IMR-90 (cell line): ENCODE data around the gene SNAPC1. TPM values are rescaled to one million over a fixed set of nuclear protein-coding genes. Genes with fewer than 3 reads are reported as not detected.

Source experiments
- ATAC-seq: fragments of 200-7000 bp; cut with Tn5 transposase; 2 replicates; pipeline ENCODE4 v1.9.1; 2020; ENCODE audit warnings: low read depth, mild to moderate bottlenecking, moderate library complexity
- BruUV-seq: library from RNA; stranded (reverse); fragments of 400-500 nt; replicated peaks from 2 replicates; lab custom pipeline; 2021; lab: Mats Ljungman, UMichigan
- CTCF ChIA-PET: fragments of 300-600 bp; formaldehyde crosslinking; extraction: SDS; loops from one replicate; lab custom pipeline; 2021; ENCODE audit warnings: antibody characterized with exemption; lab: Yijun Ruan, JAX
- POLR2A ChIA-PET: fragments of 300-600 bp; sonication (Branson Sonifier 250); formaldehyde crosslinking; loops from one replicate; lab custom pipeline; 2022; ENCODE audit warnings: antibody characterized with exemption; ENCODE audit not compliant: unreplicated experiment; lab: Charles Lee
- DNase-seq: peaks from one replicate; pipeline ENCODE4 v3.0.0; 2013
- H2AFZ ChIP-seq: replicated peaks from 2 replicates; pipeline ENCODE3; 2013; ENCODE audit warnings: low read length, mild to moderate bottlenecking; ENCODE audit not compliant: poor library complexity
- H2AK5ac ChIP-seq: 2 replicates; pipeline ENCODE4 v1.6.1; 2013; ENCODE audit warnings: low read depth, low read length, inconsistent platforms
- H2AK9ac ChIP-seq: replicated peaks from 2 replicates; pipeline ENCODE3; 2013; ENCODE audit warnings: mild to moderate bottlenecking, low read depth, low read length, moderate library complexity; ENCODE audit not compliant: poor library complexity
- H2BK120ac ChIP-seq: 2 replicates; pipeline ENCODE4 v1.6.1; 2013; ENCODE audit warnings: low read depth, low read length, inconsistent platforms
- H2BK15ac ChIP-seq: 3 replicates; pipeline ENCODE4 v1.6.1; 2013; ENCODE audit warnings: low read depth, low read length, inconsistent platforms
- H2BK20ac ChIP-seq: 2 replicates; pipeline ENCODE4 v1.6.1; 2013; ENCODE audit warnings: low read depth, mild to moderate bottlenecking, inconsistent platforms, low read length, moderate library complexity
- H2BK5ac ChIP-seq: 2 replicates; pipeline ENCODE4 v1.6.1; 2013; ENCODE audit warnings: mild to moderate bottlenecking, low read depth, low read length, inconsistent platforms; ENCODE audit not compliant: poor library complexity, severe bottlenecking
- H3K14ac ChIP-seq: replicated peaks from 2 replicates; pipeline ENCODE4 v1.6.1; 2013; ENCODE audit warnings: low read depth, low read length, inconsistent platforms
- H3K18ac ChIP-seq: 2 replicates; pipeline ENCODE4 v1.6.1; 2013; ENCODE audit warnings: low read depth, low read length, control low read depth
- H3K23ac ChIP-seq: 2 replicates; pipeline ENCODE4 v1.6.1; 2013; ENCODE audit warnings: low read depth, low read length, inconsistent platforms
- H3K27ac ChIP-seq: 2 replicates; pipeline ENCODE4 v1.5.1; 2013; ENCODE audit warnings: mild to moderate bottlenecking, control low read depth, low read length; ENCODE audit not compliant: insufficient read depth
- H3K27me3 ChIP-seq: 2 replicates; pipeline ENCODE4 v1.6.1; 2013; ENCODE audit warnings: low read length; ENCODE audit not compliant: control insufficient read depth, insufficient read depth
- H3K36me3 ChIP-seq: 2 replicates; pipeline ENCODE4 v1.6.1; 2013; ENCODE audit warnings: low read length, mixed read lengths; ENCODE audit not compliant: control insufficient read depth, insufficient read depth
- H3K4ac ChIP-seq: 2 replicates; pipeline ENCODE4 v1.6.1; 2013; ENCODE audit warnings: low read depth, low read length, inconsistent platforms
- H3K4me1 ChIP-seq: 2 replicates; pipeline ENCODE4 v1.6.1; 2013; ENCODE audit warnings: low read length, mixed read lengths; ENCODE audit not compliant: control insufficient read depth, insufficient read depth
- H3K4me2 ChIP-seq: 2 replicates; pipeline ENCODE4 v1.6.1; 2013; ENCODE audit warnings: low read depth, mild to moderate bottlenecking, control low read depth, low read length, moderate library complexity
- H3K4me3 ChIP-seq: 2 replicates; pipeline ENCODE4 v1.5.1; 2013; ENCODE audit warnings: low read depth, mild to moderate bottlenecking, control low read depth, low read length, moderate library complexity; ENCODE audit not compliant: insufficient read depth
- H3K56ac ChIP-seq: 2 replicates; pipeline ENCODE4 v1.6.1; 2013; ENCODE audit warnings: low read length, inconsistent platforms; ENCODE audit not compliant: insufficient read depth; ENCODE audit errors: extremely low read depth
- H3K79me1 ChIP-seq, 2 experiments: 2 replicates each; pipeline ENCODE4 v1.6.1; 2013; ENCODE audit warnings: low read length in 2 of 2, inconsistent platforms in 1 of 2, low read depth in 1 of 2
- H3K9ac ChIP-seq: 2 replicates; pipeline ENCODE4 v1.6.1; 2013; ENCODE audit warnings: low read depth, low read length, control low read depth
- H3K9me1 ChIP-seq: 2 replicates; pipeline ENCODE4 v1.6.1; 2013; ENCODE audit warnings: low read length, inconsistent platforms; ENCODE audit not compliant: insufficient read depth
- H3K9me3 ChIP-seq: 2 replicates; pipeline ENCODE4 v1.6.1; 2013; ENCODE audit warnings: low read length; ENCODE audit not compliant: control insufficient read depth, insufficient read depth
- H4K20me1 ChIP-seq: 2 replicates; pipeline ENCODE4 v1.6.1; 2013; ENCODE audit warnings: low read length, inconsistent platforms; ENCODE audit not compliant: insufficient read depth
- H4K5ac ChIP-seq: 2 replicates; pipeline ENCODE4 v1.6.1; 2013; ENCODE audit warnings: mild to moderate bottlenecking, low read depth, low read length, control low read depth
- H4K8ac ChIP-seq, 2 experiments: 2 replicates each; pipeline ENCODE4 v1.6.1; 2013; ENCODE audit warnings: low read depth in 2 of 2, low read length in 2 of 2, control low read depth in 1 of 2, inconsistent platforms in 1 of 2
- H4K91ac ChIP-seq: 2 replicates; pipeline ENCODE4 v1.6.1; 2013; ENCODE audit warnings: low read depth, low read length, inconsistent platforms; ENCODE audit not compliant: insufficient read depth
- BHLHE40 ChIP-seq: fragments of 150-350 bp; IDR thresholded peaks from 2 replicates; pipeline ENCODE4 v1.6.1; 2016; ENCODE audit warnings: mild to moderate bottlenecking, low read depth, low read length
- CEBPB ChIP-seq: IDR thresholded peaks from 2 replicates; pipeline ENCODE4 v1.6.1; 2012; ENCODE audit warnings: low read depth, low read length, improper control_type of control experiment
- CHD1 ChIP-seq: IDR thresholded peaks from 2 replicates; pipeline ENCODE4 v1.6.1; 2012; ENCODE audit warnings: low read depth, low read length, improper control_type of control experiment
- MAFK ChIP-seq: IDR thresholded peaks from 2 replicates; pipeline ENCODE4 v1.6.1; 2012; ENCODE audit warnings: low read depth, low read length, improper control_type of control experiment
- MAZ ChIP-seq: IDR thresholded peaks from 2 replicates; pipeline ENCODE4 v1.6.1; 2012; ENCODE audit warnings: low read depth, mild to moderate bottlenecking, low read length, improper control_type of control experiment, moderate library complexity, borderline replicate concordance
- NFE2L2 ChIP-seq: fragments of 150-350 bp; IDR thresholded peaks from 2 replicates; pipeline ENCODE4 v1.6.1; 2016; ENCODE audit warnings: low read depth, mild to moderate bottlenecking, low read length
- POLR2A ChIP-seq: IDR thresholded peaks from 2 replicates; pipeline ENCODE4 v1.6.1; 2012; ENCODE audit warnings: mild to moderate bottlenecking, low read depth, low read length
- RAD21 ChIP-seq: IDR thresholded peaks from 2 replicates; pipeline ENCODE4 v1.6.1; 2012; ENCODE audit warnings: low read length, improper control_type of control experiment
- RCOR1 ChIP-seq: IDR thresholded peaks from 2 replicates; pipeline ENCODE4 v1.6.1; 2012; ENCODE audit warnings: mild to moderate bottlenecking, low read length, improper control_type of control experiment; ENCODE audit not compliant: insufficient replicate concordance
- SMC3 ChIP-seq: fragments of 150-350 bp; IDR thresholded peaks from 2 replicates; pipeline ENCODE4 v1.6.1; 2016; ENCODE audit warnings: low read depth, mild to moderate bottlenecking, antibody characterized with exemption, low read length, moderate library complexity
- USF2 ChIP-seq: fragments of 150-350 bp; IDR thresholded peaks from 2 replicates; pipeline ENCODE4 v1.6.1; 2017; ENCODE audit warnings: mild to moderate bottlenecking, antibody characterized with exemption, low read length, low read depth
- WGBS, 2 experiments: methylation state at CpG; one replicate each; pipeline versions ENCODE4 v1.1.5 to v1.1.7; 2013; ENCODE audit warnings: missing lambda C conversion rate in 2 of 2; ENCODE audit not compliant: insufficient read length in 1 of 2; ENCODE audit errors: extremely low coverage in 2 of 2; 5-methylcytosine and 5-hydroxymethylcytosine counted together
- dilution Hi-C: fragments of 300-500 bp; cut with HindIII; formaldehyde crosslinking; loops from one replicate; pipeline ENCODE4 v1.14.3; 2018; ENCODE audit warnings: low sequenced_read_pairs; ENCODE audit not compliant: unreplicated experiment
- in situ Hi-C: fragments of 300-500 bp; cut with MboI; formaldehyde crosslinking; loops from 3 replicates; pipeline ENCODE4 v1.14.3; 2019; ENCODE audit warnings: low sequenced_read_pairs, inconsistent platforms, mixed read lengths
- intact Hi-C: fragments of 100-400 bp; cut with micrococcal nuclease; formaldehyde crosslinking; loops from 2 replicates; pipeline ENCODE4 v1.10.0; 2022
- polyA plus RNA-seq, 3 experiments: library from polyadenylated mRNA; depleted of rRNA; stranded (reverse); fragments of >200 nt; gene quantifications; 2 replicates each; pipeline ENCODE4 v1.2.3, GENCODE V29; 2012; ENCODE audit warnings: low replicate concordance in 1 of 3
- total RNA-seq: library from RNA; depleted of rRNA; stranded (reverse); fragments of >200 nt; gene quantifications from 2 replicates; pipeline ENCODE4 v1.2.3, GENCODE V29; 2012

Gene SNAPC1
- total and polyA plus RNA-seq, 2 of the 4 experiments (the other 2 are of a cell fraction), result 7.7 to 9.3 TPM

- Histone ChIP-seq H3K18ac (peak overlapping the region; percentile 95), H3K23ac (peak overlapping the region; percentile 67; the same call in 1 of the 2 replicates), H3K9me3 (peaks cover 4% of the 10 kb centered on the region), H2AK5ac (peak overlapping the region; percentile 76), H3K4ac (peak overlapping the region; percentile 92), H3K27ac (peak overlapping the region; percentile 75), H4K5ac (peak overlapping the region; percentile 73), H2AFZ (no peak overlapping the region), H4K8ac (peak overlapping the region; percentile 80 to 87), H2BK15ac (peak overlapping the region; percentile 67; the same call in 2 of the 3 replicates), H3K4me1 (peaks cover 9% of the 10 kb centered on the region), H3K4me2 (no peak overlapping the region), H3K36me3 (peaks cover 9% of the 10 kb centered on the region), H2AK9ac (no peak overlapping the region), H3K27me3 (no peaks in the 10 kb centered on the region), H3K79me1 (peaks cover 0 to 1% of the 10 kb centered on the region in 2 experiments; a peak in 1 of 4 replicates), H4K91ac (peak overlapping the region; percentile 84), H2BK20ac (peak overlapping the region; percentile 81), H2BK5ac (peak overlapping the region; percentile 99), H4K20me1 (0 out of 2 replicates have a peak, but pooled peaks cover 4% of the 10 kb centered on the region), H3K9me1 (peaks cover 2% of the 10 kb centered on the region; the same call in 1 of the 2 replicates), H3K56ac (peak overlapping the region; percentile 63), H2BK120ac (peak overlapping the region; percentile 82), H3K14ac (peak overlapping the region; percentile 81), H3K9ac (no peak overlapping the region), H3K4me3 (no peak overlapping the region)
- intact Hi-C loops (loop anchor here (5.0 kb wide), 1 partner anchor 193 kb away; no protein-coding TSS in a partner anchor), dilution Hi-C loops (no loop called here), in situ Hi-C loops (no loop called here)
- DNase-seq (peak; percentile 65), ATAC-seq (peak; percentile 40)
- ChIA-PET POLR2A (interaction anchor here (0.6 kb wide), 1 partner anchor 8 kb away, joined by 3 read pairs; no protein-coding TSS in a partner anchor), CTCF (no interaction called here)
- TF ChIP-seq NFE2L2, result no peak
- TF ChIP-seq RCOR1, result no peak
- TF ChIP-seq MAZ, result no peak
- no peak for TF ChIP-seq MAFK
- TF ChIP-seq USF2, result no peak
- no peak for TF ChIP-seq SMC3
- TF ChIP-seq BHLHE40, result no peak
- TF ChIP-seq CHD1, result no peak
- no peak for TF ChIP-seq POLR2A
- no peak for TF ChIP-seq RAD21
- TF ChIP-seq CEBPB, result no peak
- WGBS, 2 experiments, result 64% methylated on average over 2 of the region's 5 CpGs; no CpG with 5 or more reads in 1 of the 2 experiments
- BruUV-seq, result no TSS peak
Observed at GRCh38 chr14:61754627-61755381, 7.4 kb upstream of the SNAPC1 start.
